HepG2 (cell line): ENCODE data around the gene DNAJC5. TPM values are rescaled to one million over a fixed set of nuclear protein-coding genes. Genes with fewer than 3 reads are reported as not detected.

Experiments used
- BRD4 ChIP-seq: sonication (generic); formaldehyde crosslinking; IDR thresholded peaks from 2 replicates; pipeline ENCODE4 v1.4.0; 2020; ENCODE audit warnings: missing genetic modification reagents
- E2F1 ChIP-seq: sonication (generic); formaldehyde crosslinking; IDR thresholded peaks from 2 replicates; pipeline ENCODE4 v1.5.0; 2020; ENCODE audit warnings: missing genetic modification reagents
- HIVEP1 ChIP-seq: sonication (generic); formaldehyde crosslinking; IDR thresholded peaks from 2 replicates; pipeline ENCODE4 v1.4.0; 2020; ENCODE audit warnings: mild to moderate bottlenecking, missing genetic modification reagents
- SRSF9 ChIP-seq: fragments of 200-400 bp; formaldehyde crosslinking; IDR thresholded peaks from 2 replicates; pipeline ENCODE4 v1.6.1; 2018; ENCODE audit warnings: borderline replicate concordance, mild to moderate bottlenecking, low read depth, low read length; ENCODE audit not compliant: insufficient read depth, poor library complexity, severe bottlenecking
- ZNF124 ChIP-seq: sonication (generic); formaldehyde crosslinking; IDR thresholded peaks from 2 replicates; pipeline ENCODE4 v1.4.0; 2020; ENCODE audit warnings: missing genetic modification reagents
- ZNF552 ChIP-seq: sonication (generic); formaldehyde crosslinking; IDR thresholded peaks from 2 replicates; pipeline ENCODE4 v1.9.0; 2022; ENCODE audit warnings: missing genetic modification reagents, mild to moderate bottlenecking, borderline replicate concordance
- ZNF580 ChIP-seq: IDR thresholded peaks from 2 replicates; pipeline ENCODE4 v1.6.1; 2016; ENCODE audit warnings: low read depth, borderline replicate concordance
- polyA plus RNA-seq, 8 experiments: library from polyadenylated mRNA; depleted of rRNA in 3 of 8; stranded (reverse) in 7 of 8; unstranded in 1 of 8; fragments of >200 nt; fragmentation: Illumina TruSeq in 4 of 8; extraction: Trizol in 4 of 8; gene quantifications; 2 replicates each; pipeline versions ENCODE4 v1.2.1 to v1.2.3, GENCODE V29; 2011 to 2016; ENCODE audit warnings: low read depth in 4 of 8, missing spikeins in 1 of 8, mixed read lengths in 1 of 8; ENCODE audit not compliant: insufficient read depth in 1 of 8
- total RNA-seq, 5 experiments: library from RNA; depleted of rRNA; stranded (reverse); fragments of >200 nt; fragmentation: Illumina TruSeq; extraction: Trizol; gene quantifications; 2 replicates each; pipeline ENCODE4 v1.2.3, GENCODE V29; 2016; ENCODE audit warnings: low read depth in 1 of 5
- TF ChIP-seq, protein P1 (sequence below): sonication (generic); formaldehyde crosslinking; IDR thresholded peaks from 2 replicates; pipeline ENCODE4 v1.4.0; 2020; ENCODE audit warnings: missing genetic modification reagents
- TF ChIP-seq, protein P2 (sequence below), 2 experiments: fragments of 450-650 bp in 1 of 2; sonication (generic) in 1 of 2; formaldehyde crosslinking in 1 of 2; IDR thresholded peaks; 2 replicates each; pipeline versions ENCODE4 v1.6.1 to v1.8.0; 2016 to 2022; ENCODE audit warnings: antibody characterized with exemption in 1 of 2, mild to moderate bottlenecking in 1 of 2, missing genetic modification reagents in 1 of 2
- TF ChIP-seq, protein P3 (sequence below): fragments of 450-650 bp; IDR thresholded peaks from 2 replicates; pipeline ENCODE4 v1.6.1; 2017; ENCODE audit warnings: mild to moderate bottlenecking

The DNAJC5 gene
- total and polyA plus RNA-seq, 2 of the 13 experiments (the other 11 are each of a cell fraction or from before 2014, with no cell fraction given): 42.8 to 64.5 TPM

- TF ChIP-seq, protein P1, sequence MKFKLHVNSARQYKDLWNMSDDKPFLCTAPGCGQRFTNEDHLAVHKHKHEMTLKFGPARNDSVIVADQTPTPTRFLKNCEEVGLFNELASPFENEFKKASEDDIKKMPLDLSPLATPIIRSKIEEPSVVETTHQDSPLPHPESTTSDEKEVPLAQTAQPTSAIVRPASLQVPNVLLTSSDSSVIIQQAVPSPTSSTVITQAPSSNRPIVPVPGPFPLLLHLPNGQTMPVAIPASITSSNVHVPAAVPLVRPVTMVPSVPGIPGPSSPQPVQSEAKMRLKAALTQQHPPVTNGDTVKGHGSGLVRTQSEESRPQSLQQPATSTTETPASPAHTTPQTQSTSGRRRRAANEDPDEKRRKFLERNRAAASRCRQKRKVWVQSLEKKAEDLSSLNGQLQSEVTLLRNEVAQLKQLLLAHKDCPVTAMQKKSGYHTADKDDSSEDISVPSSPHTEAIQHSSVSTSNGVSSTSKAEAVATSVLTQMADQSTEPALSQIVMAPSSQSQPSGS (CRISPR knock-in tag): peak; percentile 60; the same call in 1 of the 2 replicates
- no peak for TF ChIP-seq ZNF552 (CRISPR knock-in tag)
- TF ChIP-seq, protein P2, sequence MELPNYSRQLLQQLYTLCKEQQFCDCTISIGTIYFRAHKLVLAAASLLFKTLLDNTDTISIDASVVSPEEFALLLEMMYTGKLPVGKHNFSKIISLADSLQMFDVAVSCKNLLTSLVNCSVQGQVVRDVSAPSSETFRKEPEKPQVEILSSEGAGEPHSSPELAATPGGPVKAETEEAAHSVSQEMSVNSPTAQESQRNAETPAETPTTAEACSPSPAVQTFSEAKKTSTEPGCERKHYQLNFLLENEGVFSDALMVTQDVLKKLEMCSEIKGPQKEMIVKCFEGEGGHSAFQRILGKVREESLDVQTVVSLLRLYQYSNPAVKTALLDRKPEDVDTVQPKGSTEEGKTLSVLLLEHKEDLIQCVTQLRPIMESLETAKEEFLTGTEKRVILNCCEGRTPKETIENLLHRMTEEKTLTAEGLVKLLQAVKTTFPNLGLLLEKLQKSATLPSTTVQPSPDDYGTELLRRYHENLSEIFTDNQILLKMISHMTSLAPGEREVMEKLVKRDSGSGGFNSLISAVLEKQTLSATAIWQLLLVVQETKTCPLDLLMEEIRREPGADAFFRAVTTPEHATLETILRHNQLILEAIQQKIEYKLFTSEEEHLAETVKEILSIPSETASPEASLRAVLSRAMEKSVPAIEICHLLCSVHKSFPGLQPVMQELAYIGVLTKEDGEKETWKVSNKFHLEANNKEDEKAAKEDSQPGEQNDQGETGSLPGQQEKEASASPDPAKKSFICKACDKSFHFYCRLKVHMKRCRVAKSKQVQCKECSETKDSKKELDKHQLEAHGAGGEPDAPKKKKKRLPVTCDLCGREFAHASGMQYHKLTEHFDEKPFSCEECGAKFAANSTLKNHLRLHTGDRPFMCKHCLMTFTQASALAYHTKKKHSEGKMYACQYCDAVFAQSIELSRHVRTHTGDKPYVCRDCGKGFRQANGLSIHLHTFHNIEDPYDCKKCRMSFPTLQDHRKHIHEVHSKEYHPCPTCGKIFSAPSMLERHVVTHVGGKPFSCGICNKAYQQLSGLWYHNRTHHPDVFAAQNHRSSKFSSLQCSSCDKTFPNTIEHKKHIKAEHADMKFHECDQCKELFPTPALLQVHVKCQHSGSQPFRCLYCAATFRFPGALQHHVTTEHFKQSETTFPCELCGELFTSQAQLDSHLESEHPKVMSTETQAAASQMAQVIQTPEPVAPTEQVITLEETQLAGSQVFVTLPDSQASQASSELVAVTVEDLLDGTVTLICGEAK (IDR thresholded peaks at IDR 0.05): no peak
- TF ChIP-seq, protein P2 (CRISPR knock-in tag; IDR thresholded peaks at IDR 0.05): peak; percentile 68; the same call in 1 of the 2 replicates
- no peak for TF ChIP-seq SRSF9
- TF ChIP-seq BRD4 (CRISPR knock-in tag): no peak; the same call in none of the 2 replicates
- peak; percentile 70 for TF ChIP-seq ZNF124 (CRISPR knock-in tag)
- TF ChIP-seq E2F1 (CRISPR knock-in tag): no peak
- peak; percentile 61; the same call in 1 of the 2 replicates for TF ChIP-seq ZNF580 (CRISPR knock-in tag)
- TF ChIP-seq, protein P3, sequence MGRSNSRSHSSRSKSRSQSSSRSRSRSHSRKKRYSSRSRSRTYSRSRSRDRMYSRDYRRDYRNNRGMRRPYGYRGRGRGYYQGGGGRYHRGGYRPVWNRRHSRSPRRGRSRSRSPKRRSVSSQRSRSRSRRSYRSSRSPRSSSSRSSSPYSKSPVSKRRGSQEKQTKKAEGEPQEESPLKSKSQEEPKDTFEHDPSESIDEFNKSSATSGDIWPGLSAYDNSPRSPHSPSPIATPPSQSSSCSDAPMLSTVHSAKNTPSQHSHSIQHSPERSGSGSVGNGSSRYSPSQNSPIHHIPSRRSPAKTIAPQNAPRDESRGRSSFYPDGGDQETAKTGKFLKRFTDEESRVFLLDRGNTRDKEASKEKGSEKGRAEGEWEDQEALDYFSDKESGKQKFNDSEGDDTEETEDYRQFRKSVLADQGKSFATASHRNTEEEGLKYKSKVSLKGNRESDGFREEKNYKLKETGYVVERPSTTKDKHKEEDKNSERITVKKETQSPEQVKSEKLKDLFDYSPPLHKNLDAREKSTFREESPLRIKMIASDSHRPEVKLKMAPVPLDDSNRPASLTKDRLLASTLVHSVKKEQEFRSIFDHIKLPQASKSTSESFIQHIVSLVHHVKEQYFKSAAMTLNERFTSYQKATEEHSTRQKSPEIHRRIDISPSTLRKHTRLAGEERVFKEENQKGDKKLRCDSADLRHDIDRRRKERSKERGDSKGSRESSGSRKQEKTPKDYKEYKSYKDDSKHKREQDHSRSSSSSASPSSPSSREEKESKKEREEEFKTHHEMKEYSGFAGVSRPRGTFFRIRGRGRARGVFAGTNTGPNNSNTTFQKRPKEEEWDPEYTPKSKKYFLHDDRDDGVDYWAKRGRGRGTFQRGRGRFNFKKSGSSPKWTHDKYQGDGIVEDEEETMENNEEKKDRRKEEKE: no peak
- no peak for TF ChIP-seq HIVEP1
Observed at GRCh38 chr20:63858393-63859165, 36.3 kb upstream of the DNAJC5 start (continued).
